ENCODE results near the gene PSME4.

GRCh38 chr2:53944542-53944941, 26.3 kb downstream of the PSME4 start:
- TF ChIP-seq CTCF (IDR thresholded peaks at IDR 0.05 in 2 of 3, conservative IDR thresholded peaks at IDR 0.05 in 1 of 3; ENCODE audit: control insufficient read depth in 2 of 3, extremely low read depth in 1 of 3, insufficient read depth in 1 of 3, low read depth in 3 of 3, low read length in 3 of 3) (no peak), EZH2 (IDR thresholded peaks at IDR 0.05; ENCODE audit: borderline replicate concordance, control insufficient read depth, low read depth, low read length) (no peak), USF2 (IDR thresholded peaks at IDR 0.05; ENCODE audit: borderline replicate concordance, low read depth, low read length) (no peak), SRF (IDR thresholded peaks at IDR 0.05; ENCODE audit: low read depth in 2 of 2, low read length in 2 of 2) (no peak), JUNB (IDR thresholded peaks at IDR 0.05) (no peak), ZNF687 (IDR thresholded peaks at IDR 0.05) (no peak), NRF1 (conservative IDR thresholded peaks at IDR 0.05; ENCODE audit: low read depth, low read length) (no peak), BCL11A (IDR thresholded peaks at IDR 0.05; ENCODE audit: low read depth, low read length) (no peak), POLR2A (IDR thresholded peaks at IDR 0.05; ENCODE audit: low read depth, low read length) (no peak)

All from GM12878 (cell line).